Pancreas (tissue), 10 donors: ENCODE measurements around the gene DHRS2. TPM values are rescaled to one million over a fixed set of nuclear protein-coding genes. Genes with fewer than 3 reads are reported as not detected.

Experiments
- ATAC-seq, 4 donors: fragments of 200-7000 bp; cut with Tn5 transposase; one replicate each; pipeline versions ENCODE4 v1.8.0 to v1.9.1; 2020; ENCODE audit warnings: mild to moderate bottlenecking in 4 of 4, moderate library complexity in 4 of 4
- DNase-seq, 6 donors: peaks; one replicate each; pipeline ENCODE4 v3.0.0-alpha.2; 2020
- FAIRE-seq: peaks from 2 replicates; lab custom pipeline; 2012; peaks lifted over from hg19 to GRCh38; lab: Jason Lieb, UNC
- H3K27ac ChIP-seq, 4 donors: fragments of 200-600 bp; sonication (generic); 1 replicate in 3 of 4; 2 replicates in 1 of 4; pipeline versions ENCODE4 v1.5.0 to v1.8.0; 2020
- H3K27me3 ChIP-seq, 4 donors: fragments of 200-600 bp; one replicate each; pipeline ENCODE4 v1.8.0; 2021
- H3K36me3 ChIP-seq, 3 donors: fragments of 200-600 bp; sonication (generic) in 1 of 3; one replicate each; pipeline versions ENCODE4 v1.5.0 to v1.8.0; 2020 to 2021
- H3K4me1 ChIP-seq, 3 donors: fragments of 200-600 bp; one replicate each; pipeline ENCODE4 v1.8.0; 2021
- H3K4me3 ChIP-seq, 4 donors: fragments of 200-600 bp; sonication (generic) in 2 of 4; one replicate each; pipeline versions ENCODE4 v1.5.0 to v1.8.0; 2020 to 2021
- H3K9me3 ChIP-seq, 4 donors: fragments of 200-600 bp; one replicate each; pipeline ENCODE4 v1.8.0; 2021
- WGBS, 2 donors: extraction: QIAGEN DNeasy Blood & Tissue Kit; methylation state at CpG; one replicate each; pipeline ENCODE4 v1.1.7; 2013; 5-methylcytosine and 5-hydroxymethylcytosine counted together
- intact Hi-C, 3 donors: fragments of 100-400 bp; cut with DNase I; formaldehyde crosslinking; loops; one replicate each; pipeline versions ENCODE4 v1.11.1 to v1.14.2; 2022
- polyA plus RNA-seq, 2 donors: library from polyadenylated mRNA; stranded (reverse); fragments of 200-250 nt; gene quantifications; one replicate each; pipeline ENCODE4 v1.2.3, GENCODE V29; 2013
- total RNA-seq, 6 donors: library from RNA; stranded (reverse); fragmentation: NEBNext Ultra II Directional in 4 of 6; extraction: Animal tissue kit (Norgen Biotek cat#: 25700) in 4 of 6; gene quantifications; one replicate each; pipeline versions ENCODE4 v1.2.1 to v1.2.4, GENCODE V29; 2021 to 2023
- TF ChIP-seq, protein P1 (sequence below), 4 donors: fragments of 200-600 bp; sonication (generic) in 3 of 4; IDR thresholded peaks; one replicate each; pipeline versions ENCODE4 v1.5.0 to v1.8.0; 2021; ENCODE audit warnings: antibody characterized with exemption in 4 of 4
- donor health status: healthy with polysubstance abuse.
- donor health status: DM: no; HTN: no; CAD: no; lungs with moderate emphysema.
- donor health status: DM: no; HTN: no; CAD: no.
- donor health status: control.
- donor health status: control.
- donor health status: Bipolar disorder and iron deficiency.
- donor health status: DM: yes; HTN: yes; CAD: no.
- donor health status: DM: no; HTN: no; CAD: no.
- donor health status: DM: no; HTN: no; CAD: no.
- donor health status: DM: yes; HTN: yes; CAD: no.

Gene DHRS2
- total and polyA plus RNA-seq, 8 donors: 0.43 to 21.6 (median 4.8) TPM

DNA sequence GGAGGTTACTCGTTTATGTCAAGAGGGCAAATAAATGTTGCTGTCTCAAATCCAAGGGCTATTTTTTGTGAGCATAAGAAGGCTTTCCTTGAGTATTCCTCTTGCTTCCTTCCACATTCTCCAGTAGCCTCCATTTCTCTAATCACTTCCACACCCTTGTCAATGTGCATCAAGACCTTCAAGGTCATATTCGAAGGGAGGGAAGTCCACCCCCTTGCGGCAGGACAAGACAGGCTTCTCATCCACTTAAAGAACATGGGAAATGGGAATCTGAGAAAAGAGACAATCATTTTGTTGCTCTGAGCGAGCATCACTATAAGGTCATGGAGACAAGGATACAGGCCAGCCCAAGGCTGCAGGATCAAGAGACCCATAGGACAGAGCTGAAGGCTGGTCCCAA, 13.2 kb upstream of the DHRS2 start:
- no peaks in the 10 kb centered on the region for H3K9me3 ChIP-seq
- ATAC-seq (no peak), DNase-seq (peak in 1 of 6 donors; percentile 1), FAIRE-seq (no peak)
- WGBS, 2 donors: 56 to 58% methylated on average over 4 of the region's 4 CpGs
- intact Hi-C loops: no loop called here
- no peaks in the 10 kb centered on the region for H3K27me3 ChIP-seq
- TF ChIP-seq, protein P1, sequence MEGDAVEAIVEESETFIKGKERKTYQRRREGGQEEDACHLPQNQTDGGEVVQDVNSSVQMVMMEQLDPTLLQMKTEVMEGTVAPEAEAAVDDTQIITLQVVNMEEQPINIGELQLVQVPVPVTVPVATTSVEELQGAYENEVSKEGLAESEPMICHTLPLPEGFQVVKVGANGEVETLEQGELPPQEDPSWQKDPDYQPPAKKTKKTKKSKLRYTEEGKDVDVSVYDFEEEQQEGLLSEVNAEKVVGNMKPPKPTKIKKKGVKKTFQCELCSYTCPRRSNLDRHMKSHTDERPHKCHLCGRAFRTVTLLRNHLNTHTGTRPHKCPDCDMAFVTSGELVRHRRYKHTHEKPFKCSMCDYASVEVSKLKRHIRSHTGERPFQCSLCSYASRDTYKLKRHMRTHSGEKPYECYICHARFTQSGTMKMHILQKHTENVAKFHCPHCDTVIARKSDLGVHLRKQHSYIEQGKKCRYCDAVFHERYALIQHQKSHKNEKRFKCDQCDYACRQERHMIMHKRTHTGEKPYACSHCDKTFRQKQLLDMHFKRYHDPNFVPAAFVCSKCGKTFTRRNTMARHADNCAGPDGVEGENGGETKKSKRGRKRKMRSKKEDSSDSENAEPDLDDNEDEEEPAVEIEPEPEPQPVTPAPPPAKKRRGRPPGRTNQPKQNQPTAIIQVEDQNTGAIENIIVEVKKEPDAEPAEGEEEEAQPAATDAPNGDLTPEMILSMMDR (IDR thresholded peaks at IDR 0.05): no peak
- H3K4me1 ChIP-seq: peaks cover 0 to 21% (median 13%) of the 10 kb centered on the region in 3 donors
- H3K27ac ChIP-seq: peak overlapping the region in 1 of 4 donors; percentile 82
- H3K4me3 ChIP-seq: no peak overlapping the region
- H3K36me3 ChIP-seq: no peaks in the 10 kb centered on the region

DNA sequence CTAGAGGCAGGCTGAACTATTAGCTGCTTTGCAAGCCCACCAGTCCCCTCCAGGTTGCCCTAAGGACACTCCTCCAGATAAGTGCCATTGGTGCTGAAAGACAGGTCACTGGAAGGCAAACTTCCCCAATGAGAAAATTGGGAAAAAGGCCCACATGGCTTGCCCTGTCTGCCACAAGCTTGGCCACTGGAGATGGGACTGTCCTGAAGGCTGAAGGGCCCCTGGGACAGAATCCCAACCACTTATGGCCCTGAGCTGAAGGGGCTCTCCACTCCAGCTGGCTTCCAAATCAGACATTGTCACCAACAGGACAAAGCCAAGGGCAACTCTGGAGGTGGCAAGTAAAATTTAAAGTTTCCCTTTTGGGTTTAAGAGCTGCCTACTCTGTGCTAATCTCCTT, 12.2 kb upstream of the DHRS2 start:
- no peak overlapping the region for H3K4me3 ChIP-seq
- no peak for FAIRE-seq
- TF ChIP-seq, protein P1 (IDR thresholded peaks at IDR 0.05): no peak
- H3K4me1 ChIP-seq: peaks cover 0 to 21% (median 13%) of the 10 kb centered on the region in 3 donors
- H3K27me3 ChIP-seq: no peaks in the 10 kb centered on the region
- intact Hi-C loops: no loop called here
- H3K27ac ChIP-seq: no peak overlapping the region
- no peaks in the 10 kb centered on the region for H3K36me3 ChIP-seq
- ATAC-seq: no peak
- no peaks in the 10 kb centered on the region for H3K9me3 ChIP-seq
- DNase-seq: no peak

DNA sequence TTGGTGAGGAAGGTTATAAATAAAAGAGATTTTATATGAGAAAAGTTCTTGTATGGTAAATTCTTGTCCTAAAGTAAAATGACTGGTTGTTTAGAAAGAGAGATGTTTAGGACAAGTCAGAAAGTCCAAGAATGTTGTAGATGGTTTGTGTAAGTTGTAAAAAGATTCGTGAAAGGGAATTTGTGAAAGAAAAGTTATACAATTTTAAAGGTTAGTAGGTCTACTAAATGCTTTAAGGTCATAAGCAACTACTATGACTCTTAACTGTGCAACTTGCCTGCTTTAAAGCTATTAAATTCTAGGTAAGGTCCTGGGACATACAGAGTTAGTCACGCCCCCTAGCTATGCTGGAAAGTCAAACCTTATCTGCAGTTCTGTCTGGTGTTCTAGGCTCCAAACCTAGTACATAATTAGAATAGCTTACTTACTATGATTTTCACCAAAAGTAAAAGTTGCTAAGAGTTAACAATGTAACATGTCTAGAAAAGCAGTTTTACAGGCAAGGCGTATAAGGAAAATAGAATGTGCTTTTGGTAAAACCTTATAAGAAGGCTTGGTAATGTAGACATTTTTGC, 11.2 kb upstream of the DHRS2 start:
- Histone ChIP-seq H3K27ac (no peak overlapping the region), H3K4me1 (peaks cover 0 to 21% (median 13%) of the 10 kb centered on the region in 3 donors), H3K36me3 (no peaks in the 10 kb centered on the region), H3K9me3 (no peaks in the 10 kb centered on the region), H3K4me3 (no peak overlapping the region), H3K27me3 (no peaks in the 10 kb centered on the region)
- TF ChIP-seq, protein P1 (IDR thresholded peaks at IDR 0.05): no peak
- DNase-seq (no peak), FAIRE-seq (no peak), ATAC-seq (no peak)
- 94 to 95% methylated on average over 3 of the region's 3 CpGs for WGBS, 2 donors
- intact Hi-C loops: no loop called here

DNA sequence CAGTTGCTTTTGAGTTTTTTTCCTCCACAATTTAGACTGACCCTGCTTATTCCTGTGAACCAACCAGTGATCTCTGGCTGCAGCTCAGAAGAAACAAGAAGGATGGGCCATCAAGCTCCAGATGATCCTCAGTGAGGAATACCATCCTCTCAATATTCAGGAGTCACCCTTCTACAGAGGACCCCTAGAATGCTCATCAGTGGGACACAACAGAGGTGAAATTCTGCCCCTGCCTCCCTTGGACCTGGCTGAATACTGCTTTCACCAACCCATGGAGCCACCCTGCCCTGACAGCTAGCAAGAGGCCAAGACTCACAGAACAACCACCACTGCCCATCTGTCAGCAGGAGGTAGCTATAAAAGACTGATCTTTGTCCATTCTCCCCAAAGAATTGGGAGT, 9.2 kb upstream of the DHRS2 start:
- DNase-seq (no peak), ATAC-seq (no peak), FAIRE-seq (no peak)
- Histone ChIP-seq H3K9me3 (no peaks in the 10 kb centered on the region), H3K27me3 (no peaks in the 10 kb centered on the region), H3K4me1 (peaks cover 4 to 13% (median 7%) of the 10 kb centered on the region in 3 donors), H3K4me3 (no peak overlapping the region), H3K27ac (no peak overlapping the region), H3K36me3 (no peaks in the 10 kb centered on the region)
- intact Hi-C loops: no loop called here
- TF ChIP-seq, protein P1 (IDR thresholded peaks at IDR 0.05): no peak

DNA sequence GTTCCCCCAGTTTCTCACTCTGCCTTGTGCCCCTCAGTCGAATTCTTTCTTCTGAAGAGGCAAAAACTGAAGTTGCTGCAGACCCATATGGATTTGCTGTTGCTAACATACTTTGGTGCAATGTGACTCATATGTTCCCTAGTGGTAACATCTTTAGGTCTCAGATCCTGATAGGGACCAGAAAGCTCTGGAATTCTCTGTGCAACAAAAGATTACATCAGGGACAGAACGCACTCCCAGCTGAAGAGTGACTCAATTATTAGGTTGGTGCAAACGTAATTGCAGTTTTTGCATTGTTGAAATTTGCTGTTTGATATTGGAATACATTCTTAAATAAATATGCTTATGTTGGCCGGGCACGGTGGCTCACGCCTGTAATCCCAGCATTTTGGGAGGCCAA, 8.2 kb upstream of the DHRS2 start:
- Histone ChIP-seq H3K27ac (no peak overlapping the region), H3K27me3 (no peaks in the 10 kb centered on the region), H3K36me3 (no peaks in the 10 kb centered on the region), H3K4me3 (no peak overlapping the region), H3K9me3 (no peaks in the 10 kb centered on the region), H3K4me1 (peaks cover 0 to 13% (median 4%) of the 10 kb centered on the region in 3 donors)
- WGBS, 2 donors: 92 to 98% methylated on average over 6 of the region's 6 CpGs
- ATAC-seq: no peak
- no peak for FAIRE-seq
- TF ChIP-seq, protein P1 (IDR thresholded peaks at IDR 0.05): no peak
- intact Hi-C loops: no loop called here
- DNase-seq: no peak
